GM12878 (cell line): ENCODE measurements around the gene HEPACAM. TPM values are rescaled to one million over a fixed set of nuclear protein-coding genes. Genes with fewer than 3 reads are reported as not detected.

Experiments used
- ATAC-seq: fragments of 200-7000 bp; cut with Tn5 transposase; 3 replicates; pipeline ENCODE4 v1.9.1; 2020; ENCODE audit warnings: mild to moderate bottlenecking, moderate library complexity
- BruUV-seq: library from RNA; stranded (reverse); fragments of 400-500 nt; replicated peaks from 2 replicates; lab custom pipeline; 2021; lab: Mats Ljungman, UMichigan
- CTCF ChIA-PET: fragments of 300-600 bp; sonication (Branson Sonifier 250); formaldehyde crosslinking; extraction: SDS; loops from one replicate; lab custom pipeline; 2021; ENCODE audit warnings: inconsistent platforms; lab: Yijun Ruan, JAX
- POLR2A ChIA-PET: fragments of 350-600 bp; formaldehyde crosslinking; extraction: SDS; loops from one replicate; lab custom pipeline; 2021; ENCODE audit warnings: inconsistent platforms; lab: Charles Lee
- RAD21 ChIA-PET: fragments of 300-600 bp; sonication (Branson Sonifier 250); formaldehyde crosslinking; loops from one replicate; lab custom pipeline; 2023; ENCODE audit warnings: antibody characterized with exemption; ENCODE audit not compliant: unreplicated experiment; lab: Charles Lee
- SMC1A ChIA-PET: fragments of 300-600 bp; sonication (Branson Sonifier 250); formaldehyde crosslinking; loops from one replicate; lab custom pipeline; 2023; ENCODE audit not compliant: unreplicated experiment, uncharacterized antibody; lab: Charles Lee
- DNase-seq: peaks from one replicate; pipeline ENCODE4 v3.0.0-alpha.2; 2011; ENCODE audit warnings: low read depth, low spot score
- FAIRE-seq: peaks from 3 replicates; lab custom pipeline; 2011; peaks lifted over from hg19 to GRCh38; lab: Jason Lieb, UNC
- H2AFZ ChIP-seq: 2 replicates; pipeline ENCODE4 v1.6.0; 2011; ENCODE audit warnings: low read depth, low read length, control low read depth; ENCODE audit not compliant: control insufficient read depth
- H3K27ac ChIP-seq: 2 replicates; pipeline ENCODE4 v1.5.1; 2011; ENCODE audit warnings: control low read depth; ENCODE audit not compliant: control insufficient read depth, insufficient read depth
- H3K27me3 ChIP-seq, 2 experiments: replicated peaks in 1 of 2; 2 replicates each; pipeline versions ENCODE4 v1.6.0 to v1.6.1; 2011; ENCODE audit warnings: low read length in 1 of 2; ENCODE audit not compliant: control insufficient read depth in 2 of 2, insufficient read depth in 2 of 2
- H3K36me3 ChIP-seq, 2 experiments: 2 replicates each; pipeline ENCODE4 v1.5.1; 2011; ENCODE audit warnings: low read length in 1 of 2; ENCODE audit not compliant: control insufficient read depth in 2 of 2, insufficient read depth in 2 of 2
- H3K4me1 ChIP-seq: 2 replicates; pipeline ENCODE4 v1.6.1; 2011; ENCODE audit warnings: mild to moderate bottlenecking, low read length, moderate library complexity, mixed read lengths; ENCODE audit not compliant: control insufficient read depth, insufficient read depth
- H3K4me2 ChIP-seq: 2 replicates; pipeline ENCODE4 v1.6.0; 2011; ENCODE audit warnings: control low read depth; ENCODE audit not compliant: control insufficient read depth, insufficient read depth
- H3K4me3 ChIP-seq: fragments of 200-600 bp; sonication (generic); 2 replicates; pipeline ENCODE4 v1.5.1; 2016
- H3K79me2 ChIP-seq: 2 replicates; pipeline ENCODE4 v1.6.0; 2011; ENCODE audit warnings: low read length; ENCODE audit not compliant: control insufficient read depth, insufficient read depth
- H3K9ac ChIP-seq: 2 replicates; pipeline ENCODE4 v1.8.0; 2011; ENCODE audit warnings: low read length, control low read depth, mixed read lengths; ENCODE audit not compliant: control insufficient read depth, insufficient read depth
- H3K9me3 ChIP-seq: replicated peaks from 3 replicates; pipeline ENCODE4 v1.5.1; 2011; ENCODE audit warnings: mild to moderate bottlenecking, low read length; ENCODE audit not compliant: control insufficient read depth, insufficient read depth
- H4K20me1 ChIP-seq: 2 replicates; pipeline ENCODE4 v1.6.0; 2011; ENCODE audit not compliant: control insufficient read depth, insufficient read depth
- E2F8 ChIP-seq: fragments of 450-650 bp; IDR thresholded peaks from 2 replicates; pipeline ENCODE4 v1.6.1; 2018; ENCODE audit warnings: mild to moderate bottlenecking, low read depth, moderate library complexity; ENCODE audit not compliant: partially characterized antibody
- EED ChIP-seq: sonication (generic); IDR thresholded peaks from 2 replicates; pipeline ENCODE4 v1.6.1; 2016; ENCODE audit warnings: antibody characterized with exemption, low read depth
- EZH2 ChIP-seq: IDR thresholded peaks from 2 replicates; pipeline ENCODE4 v1.6.1; 2012; ENCODE audit warnings: low read depth, mild to moderate bottlenecking, control low read depth, inconsistent platforms, low read length, borderline replicate concordance; ENCODE audit not compliant: control insufficient read depth
- KAT2A ChIP-seq: conservative IDR thresholded peaks from 2 replicates; pipeline ENCODE4 v1.6.1; 2011; ENCODE audit warnings: low read depth, low read length; ENCODE audit not compliant: control insufficient read depth
- PML ChIP-seq: IDR thresholded peaks from 2 replicates; pipeline ENCODE4 v1.6.1; 2012; ENCODE audit warnings: low read length, inconsistent platforms
- RELA ChIP-seq: fragments of 450-650 bp; IDR thresholded peaks from 2 replicates; pipeline ENCODE4 v1.8.0; 2014; ENCODE audit warnings: borderline replicate concordance; ENCODE audit not compliant: partially characterized antibody
- SP1 ChIP-seq: IDR thresholded peaks from one replicate; pipeline ENCODE4 v1.6.1; 2011; ENCODE audit warnings: low read depth, low read length
- ZBED1 ChIP-seq: IDR thresholded peaks from 2 replicates; pipeline ENCODE4 v1.6.1; 2016; ENCODE audit warnings: borderline replicate concordance
- ZNF217 ChIP-seq: fragments of 450-650 bp; IDR thresholded peaks from 2 replicates; pipeline ENCODE4 v1.6.1; 2017; ENCODE audit warnings: antibody characterized with exemption, mild to moderate bottlenecking
- WGBS: methylation state at CpG from one replicate; pipeline ENCODE4 v1.1.6; 2016; ENCODE audit warnings: low lambda C conversion rate; ENCODE audit not compliant: insufficient replicate concordance, insufficient coverage; ENCODE audit errors: missing lambda C conversion rate; 5-methylcytosine and 5-hydroxymethylcytosine counted together
- in situ Hi-C: fragments of 300-500 bp; cut with MboI; formaldehyde crosslinking; loops from 9 replicates; pipeline ENCODE4 v1.14.3; 2018; ENCODE audit warnings: mixed read lengths
- intact Hi-C: fragments of 100-400 bp; cut with micrococcal nuclease; formaldehyde crosslinking; loops from one replicate; pipeline ENCODE4 v1.14.2; 2022; ENCODE audit not compliant: unreplicated experiment
- polyA plus RNA-seq, 11 experiments: library from polyadenylated mRNA; depleted of rRNA in 4 of 11; unstranded in 6 of 11; stranded (reverse) in 5 of 11; fragments of >200 nt; fragmentation: Nextera tagmentation in 4 of 11; fragmentation: Illumina TruSeq in 1 of 11; extraction: Ambion mirVana in 4 of 11; extraction: Trizol in 1 of 11; gene quantifications; 1 replicate in 1 of 11; 2 replicates in 10 of 11; pipeline versions ENCODE4 v1.2.1 to v1.2.3, GENCODE V29; 2011 to 2016; ENCODE audit warnings: inconsistent platforms in 2 of 11, missing spikeins in 2 of 11, low read depth in 1 of 11
- total RNA-seq, 4 experiments: library from RNA; depleted of rRNA in 3 of 4; stranded (reverse); fragments of >200 nt in 3 of 4; fragmentation: Illumina TruSeq in 1 of 4; extraction: Trizol in 1 of 4; gene quantifications; 2 replicates each; pipeline versions ENCODE4 v1.2.1 to v1.2.3, GENCODE V29; 2013 to 2021
- TF ChIP-seq, protein P1 (sequence below): fragments of 450-650 bp; IDR thresholded peaks from 2 replicates; pipeline ENCODE4 v1.6.1; 2017; ENCODE audit warnings: mild to moderate bottlenecking, moderate library complexity

The HEPACAM gene
- total and polyA plus RNA-seq, 10 of the 15 experiments (the other 5 are each of a cell fraction or from before 2014, with no cell fraction given): 0.03 TPM; not detected in 9

- Histone ChIP-seq H3K36me3 (no peaks in the 10 kb centered on the region; a peak in 1 of 4 replicates), H3K79me2 (no peaks in the 10 kb centered on the region), H3K4me2 (no peak overlapping the region), H3K27me3 (peaks cover 0 to 2% of the 10 kb centered on the region in 2 experiments; a peak in 2 of 4 replicates), H3K4me1 (no peaks in the 10 kb centered on the region), H2AFZ (no peak overlapping the region), H3K9ac (no peak overlapping the region), H3K27ac (no peak overlapping the region), H4K20me1 (no peaks in the 10 kb centered on the region), H3K4me3 (no peak overlapping the region), H3K9me3 (no peaks in the 10 kb centered on the region)
- FAIRE-seq (no peak), ATAC-seq (no peak), DNase-seq (no peak)
- intact Hi-C loops: no loop called here
- SMC1A ChIA-PET: interaction anchor here (1.0 to 1.1 kb wide), 2 partner anchors 9 to 44 kb away, joined by 3 to 4 read pairs; no protein-coding TSS in a partner anchor
- in situ Hi-C loops: no loop called here
- POLR2A ChIA-PET: no interaction called here
- no TSS peak for BruUV-seq
- RAD21 ChIA-PET: no interaction called here
- CTCF ChIA-PET: interaction anchor here (1.3 kb wide), 1 partner anchor 12 kb away, joined by 3 read pairs; no protein-coding TSS in a partner anchor
- TF ChIP-seq KAT2A (no peak), PML (no peak), ZNF217 (no peak), SP1 (no peak), EZH2 (no peak), ZBED1 (no peak)
- 5% methylated on average over 9 of the region's 9 CpGs for WGBS
Observed at GRCh38 chr11:124890683-124891372, 45.0 kb downstream of the HEPACAM start.

- POLR2A ChIA-PET: no interaction called here
- in situ Hi-C loops: no loop called here
- no peaks in the 10 kb centered on the region for H3K79me2 ChIP-seq
- TF ChIP-seq E2F8 (no peak), RELA (no peak), EED (no peak)
- TF ChIP-seq, protein P1, sequence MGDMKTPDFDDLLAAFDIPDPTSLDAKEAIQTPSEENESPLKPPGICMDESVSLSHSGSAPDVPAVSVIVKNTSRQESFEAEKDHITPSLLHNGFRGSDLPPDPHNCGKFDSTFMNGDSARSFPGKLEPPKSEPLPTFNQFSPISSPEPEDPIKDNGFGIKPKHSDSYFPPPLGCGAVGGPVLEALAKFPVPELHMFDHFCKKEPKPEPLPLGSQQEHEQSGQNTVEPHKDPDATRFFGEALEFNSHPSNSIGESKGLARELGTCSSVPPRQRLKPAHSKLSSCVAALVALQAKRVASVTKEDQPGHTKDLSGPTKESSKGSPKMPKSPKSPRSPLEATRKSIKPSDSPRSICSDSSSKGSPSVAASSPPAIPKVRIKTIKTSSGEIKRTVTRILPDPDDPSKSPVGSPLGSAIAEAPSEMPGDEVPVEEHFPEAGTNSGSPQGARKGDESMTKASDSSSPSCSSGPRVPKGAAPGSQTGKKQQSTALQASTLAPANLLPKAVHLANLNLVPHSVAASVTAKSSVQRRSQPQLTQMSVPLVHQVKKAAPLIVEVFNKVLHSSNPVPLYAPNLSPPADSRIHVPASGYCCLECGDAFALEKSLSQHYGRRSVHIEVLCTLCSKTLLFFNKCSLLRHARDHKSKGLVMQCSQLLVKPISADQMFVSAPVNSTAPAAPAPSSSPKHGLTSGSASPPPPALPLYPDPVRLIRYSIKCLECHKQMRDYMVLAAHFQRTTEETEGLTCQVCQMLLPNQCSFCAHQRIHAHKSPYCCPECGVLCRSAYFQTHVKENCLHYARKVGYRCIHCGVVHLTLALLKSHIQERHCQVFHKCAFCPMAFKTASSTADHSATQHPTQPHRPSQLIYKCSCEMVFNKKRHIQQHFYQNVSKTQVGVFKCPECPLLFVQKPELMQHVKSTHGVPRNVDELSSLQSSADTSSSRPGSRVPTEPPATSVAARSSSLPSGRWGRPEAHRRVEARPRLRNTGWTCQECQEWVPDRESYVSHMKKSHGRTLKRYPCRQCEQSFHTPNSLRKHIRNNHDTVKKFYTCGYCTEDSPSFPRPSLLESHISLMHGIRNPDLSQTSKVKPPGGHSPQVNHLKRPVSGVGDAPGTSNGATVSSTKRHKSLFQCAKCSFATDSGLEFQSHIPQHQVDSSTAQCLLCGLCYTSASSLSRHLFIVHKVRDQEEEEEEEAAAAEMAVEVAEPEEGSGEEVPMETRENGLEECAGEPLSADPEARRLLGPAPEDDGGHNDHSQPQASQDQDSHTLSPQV: no peak
Observed at GRCh38 chr11:124890151-124890550, 45.7 kb downstream of the HEPACAM start.

More at GRCh38 chr11:124890151-124890550, 45.7 kb downstream of the HEPACAM start:
- 0% methylated on average over 2 of the region's 2 CpGs for WGBS
- ChIA-PET SMC1A (interaction anchor here (1.0 to 1.1 kb wide), 2 partner anchors 8 to 44 kb away, joined by 3 to 4 read pairs; no protein-coding TSS in a partner anchor), RAD21 (no interaction called here), CTCF (interaction anchor here (1.3 kb wide), 1 partner anchor 13 kb away, joined by 3 read pairs; no protein-coding TSS in a partner anchor)
- Histone ChIP-seq H3K4me1 (no peaks in the 10 kb centered on the region), H3K27ac (no peak overlapping the region), H3K36me3 (no peaks in the 10 kb centered on the region; a peak in 1 of 4 replicates), H3K4me2 (no peak overlapping the region), H4K20me1 (no peaks in the 10 kb centered on the region), H2AFZ (no peak overlapping the region), H3K9me3 (no peaks in the 10 kb centered on the region), H3K4me3 (no peak overlapping the region), H3K27me3 (peaks cover 0 to 2% of the 10 kb centered on the region in 2 experiments; a peak in 2 of 4 replicates), H3K9ac (no peak overlapping the region)
- BruUV-seq: no TSS peak
- no peak for ATAC-seq
- FAIRE-seq: no peak
- no peak for DNase-seq
- intact Hi-C loops: no loop called here
